Glomerular visceral epithelial cell (primary cell): ENCODE results near the gene NOTCH3.

Experiments used
- DNase-seq: peaks from one replicate; pipeline ENCODE4 v3.0.0-alpha.2; 2016; ENCODE audit errors: extremely low spot score

NOTCH3 gene

GRCh38 chr19:15161028-15161984, 39.5 kb downstream of the NOTCH3 start:
- peak; percentile 48 for DNase-seq

DNA sequence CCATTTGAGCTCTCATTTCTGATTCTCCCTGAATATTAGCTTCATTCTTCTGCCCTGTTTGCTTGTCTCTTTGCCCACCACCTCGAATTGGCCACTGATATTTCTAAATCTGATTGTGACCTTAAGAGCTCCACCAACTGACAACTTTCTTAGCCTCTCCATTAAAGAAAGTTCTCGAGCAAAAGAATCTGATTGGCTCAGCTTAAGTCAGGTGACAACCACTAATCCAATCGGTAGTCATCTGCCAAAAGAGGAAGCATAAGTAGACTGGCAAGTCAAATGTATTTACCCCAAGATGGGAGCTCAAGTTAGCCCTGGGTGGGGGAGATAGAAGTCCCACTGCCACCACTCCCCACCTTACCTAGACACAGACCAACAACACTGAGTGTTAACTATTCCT, 41.5 kb downstream of the NOTCH3 start:
- DNase-seq, result no peak

DNA sequence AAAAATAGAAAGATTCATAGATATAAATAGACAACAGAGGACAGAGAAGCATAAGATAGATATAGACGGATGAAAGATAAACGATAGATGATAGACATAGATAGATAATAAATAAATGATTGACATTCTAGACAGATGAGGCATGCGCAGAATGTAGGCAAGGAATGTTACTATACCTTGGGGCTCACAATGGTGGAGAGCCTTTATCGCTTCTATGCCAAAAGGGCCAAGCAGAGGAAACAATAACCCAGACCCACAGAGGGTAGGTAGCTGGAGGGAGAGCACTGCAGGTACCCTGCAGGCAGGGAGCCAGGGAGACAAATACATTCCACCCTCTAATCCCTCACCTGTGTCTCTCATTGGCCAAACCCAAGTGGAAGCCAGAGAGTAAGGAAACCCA, 44.4 kb downstream of the NOTCH3 start:
- no peak for DNase-seq

DNA sequence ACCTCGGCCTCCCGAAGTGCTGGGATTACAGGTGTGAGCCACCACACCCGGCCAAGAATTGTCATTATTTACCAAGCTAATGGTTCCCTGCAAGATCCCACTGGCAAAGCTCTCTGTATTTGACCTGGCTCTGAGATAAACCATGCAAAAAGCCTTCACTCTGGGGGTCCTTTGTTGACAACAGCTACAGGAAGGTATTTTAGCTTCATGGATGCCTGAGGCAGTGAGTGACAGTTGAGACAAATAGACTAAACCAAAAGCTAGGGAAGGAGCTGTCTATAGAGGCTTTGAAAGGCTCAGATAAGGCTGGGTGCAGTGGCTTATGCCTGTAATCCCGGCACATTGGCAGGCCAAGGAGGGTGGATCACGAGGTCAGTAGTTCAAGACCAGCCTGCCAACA, 45.5 kb downstream of the NOTCH3 start:
- DNase-seq, result no peak

- DNase-seq, result peak; percentile 18
Observed at GRCh38 chr19:15154002-15154612, 46.7 kb downstream of the NOTCH3 start.

DNA sequence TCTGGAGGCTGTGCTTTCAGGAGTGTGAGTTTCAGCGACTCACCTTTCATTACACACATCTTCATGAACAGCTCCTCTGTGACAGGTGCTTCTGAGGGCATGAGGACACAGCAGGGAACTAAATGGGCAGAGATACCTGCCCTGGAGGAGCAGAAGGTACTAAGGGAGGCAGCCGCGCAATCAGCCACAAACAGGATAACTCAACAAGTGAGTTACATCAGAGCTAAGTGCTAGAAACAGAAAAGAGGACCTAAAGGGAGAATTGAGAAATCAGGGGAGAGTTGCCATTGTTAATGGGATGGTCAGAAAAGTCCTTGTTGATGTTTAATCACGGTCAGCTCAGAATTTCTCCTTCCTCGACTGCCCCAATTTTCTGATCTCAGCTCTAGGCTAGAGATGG, 51.1 kb downstream of the NOTCH3 start:
- DNase-seq, result no peak

- no peak for DNase-seq
Observed at GRCh38 chr19:15147090-15147489, 53.7 kb downstream of the NOTCH3 start.

DNA sequence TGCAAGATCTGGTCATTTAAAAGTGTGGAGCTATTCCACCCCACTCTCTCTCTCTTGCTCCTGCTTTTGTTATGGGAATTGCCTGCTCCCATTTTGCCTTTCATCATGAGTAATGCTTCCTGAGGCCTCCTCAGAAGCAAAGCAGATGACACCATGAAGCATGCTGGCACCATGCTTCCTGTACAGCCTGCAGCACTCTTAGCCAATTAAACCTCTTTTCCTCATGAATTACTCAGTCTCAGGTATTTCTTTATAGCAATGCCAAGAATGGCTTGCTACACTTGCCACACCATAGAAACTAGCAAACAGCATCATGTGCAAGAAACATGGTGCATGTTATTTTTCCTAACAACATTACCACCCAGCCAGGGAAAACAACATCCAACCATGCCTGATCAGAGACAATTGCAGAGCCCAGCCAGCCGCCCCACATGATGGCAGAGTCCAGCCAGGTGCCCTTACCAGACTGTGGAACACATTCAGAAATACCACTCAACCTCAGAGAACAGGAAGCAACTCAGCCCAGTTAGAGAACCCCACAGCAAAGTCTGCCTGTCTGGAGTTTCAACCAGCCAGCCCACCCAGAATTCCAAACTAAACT, 56.6 kb downstream of the NOTCH3 start:
- no peak for DNase-seq

- no peak for DNase-seq
Observed at GRCh38 chr19:15142313-15142712, 58.5 kb downstream of the NOTCH3 start.

DNA sequence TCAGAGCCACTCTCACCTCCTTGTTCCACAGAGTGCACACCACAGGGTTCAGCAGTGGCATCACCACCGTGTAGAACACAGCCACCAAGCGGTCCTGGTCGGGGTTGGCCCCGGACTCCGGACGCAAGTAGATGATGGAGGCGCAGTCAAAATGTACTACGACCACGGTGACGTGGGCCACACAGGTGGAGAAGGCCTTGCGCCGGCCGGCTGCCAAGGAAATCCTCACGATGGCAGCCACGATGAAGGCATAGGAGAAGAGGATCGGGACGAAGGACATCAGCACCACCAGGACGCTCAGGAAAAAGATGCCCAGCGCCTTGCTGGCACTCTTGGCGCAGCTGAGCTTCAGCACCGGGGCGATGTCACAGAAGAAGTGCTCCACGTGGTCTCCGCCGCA, 59.7 kb downstream of the NOTCH3 start:
- no peak for DNase-seq

DNA sequence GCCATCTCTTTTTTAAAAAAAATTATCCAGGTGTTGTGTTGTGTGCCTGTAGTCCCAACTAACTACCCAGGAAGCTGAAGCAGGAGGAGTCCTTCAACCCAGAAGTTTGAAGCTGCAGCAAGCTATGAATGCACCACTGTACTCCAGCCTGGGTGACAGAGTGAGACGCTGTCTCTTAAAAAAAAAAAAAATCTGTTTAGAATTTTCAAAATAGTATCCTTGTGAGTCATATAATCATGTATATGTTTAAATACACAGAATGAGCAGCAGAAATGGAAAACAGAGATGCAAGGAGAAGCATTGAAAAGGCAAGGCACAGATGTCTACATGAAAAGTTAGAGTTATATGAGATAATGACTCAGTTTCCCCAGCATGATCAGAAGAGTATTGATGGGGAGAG, 62.4 kb downstream of the NOTCH3 start:
- no peak for DNase-seq

- no peak for DNase-seq
Observed at GRCh38 chr19:15137777-15138176, 63.0 kb downstream of the NOTCH3 start.

DNA sequence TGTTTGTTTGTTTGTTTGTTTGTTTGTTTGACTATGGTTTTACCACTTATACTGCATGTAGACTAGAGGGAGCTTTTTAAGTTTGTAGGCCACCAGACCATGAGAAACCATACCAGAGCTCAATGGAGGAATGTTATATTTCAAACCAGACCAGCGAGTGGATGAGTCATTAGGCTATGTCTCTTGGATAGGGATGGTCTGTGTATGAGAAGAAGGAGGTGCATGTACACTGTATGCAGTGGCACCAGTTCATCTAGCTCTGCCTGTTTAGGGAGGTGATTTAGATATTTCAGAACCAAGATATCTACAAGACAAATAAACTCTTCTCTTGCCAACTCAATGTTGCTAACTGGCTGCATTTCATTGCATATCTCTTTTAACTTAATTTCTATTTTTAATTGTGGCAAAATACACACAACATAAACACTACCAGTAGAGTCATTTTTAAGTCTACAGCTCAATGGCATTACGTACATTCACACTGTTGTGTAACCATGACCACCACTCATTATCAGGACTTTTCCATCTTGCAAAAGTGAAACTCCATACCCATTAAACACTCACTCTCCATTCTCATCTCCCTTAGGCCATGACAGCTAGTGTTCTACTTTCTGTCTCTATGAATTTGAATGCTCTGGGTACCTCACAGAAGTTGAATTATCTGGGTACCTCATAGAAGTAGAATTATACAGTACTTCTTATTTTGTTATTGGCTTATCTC, 64.4 kb downstream of the NOTCH3 start:
- no peak for DNase-seq

- peak; percentile 49 for DNase-seq
Observed at GRCh38 chr19:15129856-15130585, 70.8 kb downstream of the NOTCH3 start.

DNA sequence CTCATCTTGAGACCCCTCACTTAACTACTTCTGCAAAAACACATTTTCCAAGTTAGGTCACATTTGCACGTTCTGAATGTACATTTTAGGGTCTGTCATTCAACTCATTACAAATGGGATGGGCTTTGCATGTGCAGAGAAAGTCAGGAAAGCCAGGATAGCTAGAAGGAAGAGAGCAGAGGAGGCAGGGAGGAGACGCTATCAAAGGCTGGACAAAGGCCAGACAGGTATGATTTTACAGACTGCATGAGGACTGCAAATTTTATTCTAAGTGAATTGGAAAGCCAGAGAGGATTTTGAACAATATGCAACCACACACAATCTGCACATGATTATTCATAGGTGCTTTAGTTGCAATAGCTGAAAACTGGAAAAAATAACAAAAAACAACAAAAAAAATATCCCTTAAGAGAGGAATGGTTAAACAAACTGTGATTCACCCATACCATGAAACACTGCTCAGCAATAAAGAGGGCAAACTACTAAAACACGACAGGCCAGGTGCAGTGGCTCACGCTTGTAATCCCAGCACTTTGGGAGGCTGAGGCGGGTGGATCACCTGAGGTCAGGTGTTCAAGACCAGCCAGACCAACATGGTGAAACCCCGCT, 72.5 kb downstream of the NOTCH3 start:
- no peak for DNase-seq

- no peak for DNase-seq
Observed at GRCh38 chr19:15126131-15126910, 74.5 kb downstream of the NOTCH3 start.

- peak; percentile 99 for DNase-seq
Observed at GRCh38 chr19:15125232-15126067, 75.3 kb downstream of the NOTCH3 start.

DNA sequence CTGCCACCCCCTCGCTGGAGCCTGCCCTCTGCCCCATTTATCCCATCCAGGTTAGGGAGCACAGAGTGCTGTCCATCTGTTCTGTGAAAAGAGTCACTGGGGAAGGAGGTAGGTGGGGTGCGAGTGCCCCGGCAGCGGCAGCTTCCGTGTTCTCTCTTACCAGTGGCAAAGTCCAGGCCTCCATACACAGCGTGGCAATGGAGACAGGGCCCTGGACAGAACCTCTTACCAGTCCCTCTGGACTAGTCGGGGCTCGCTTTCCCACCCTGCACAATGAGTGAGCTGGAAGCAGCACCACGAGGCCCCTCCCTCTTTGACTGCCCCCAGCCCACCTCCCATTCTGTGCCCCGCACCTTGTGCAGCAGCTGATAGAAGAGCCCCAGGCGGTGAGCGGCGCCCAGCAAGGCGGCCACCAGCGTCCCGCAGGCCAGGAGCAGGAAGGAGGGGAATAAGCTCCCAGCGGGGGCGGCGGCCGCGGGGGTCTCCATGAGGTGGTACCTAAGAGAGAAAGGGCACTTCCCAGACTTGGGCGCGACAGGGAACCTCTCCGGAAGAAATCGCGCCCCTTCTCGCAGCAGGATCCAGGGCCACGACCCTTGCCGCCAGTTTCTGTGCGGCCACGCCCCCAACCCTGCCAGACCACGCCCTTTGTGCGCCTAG, 76.1 kb downstream of the NOTCH3 start:
- DNase-seq, result no peak

DNA sequence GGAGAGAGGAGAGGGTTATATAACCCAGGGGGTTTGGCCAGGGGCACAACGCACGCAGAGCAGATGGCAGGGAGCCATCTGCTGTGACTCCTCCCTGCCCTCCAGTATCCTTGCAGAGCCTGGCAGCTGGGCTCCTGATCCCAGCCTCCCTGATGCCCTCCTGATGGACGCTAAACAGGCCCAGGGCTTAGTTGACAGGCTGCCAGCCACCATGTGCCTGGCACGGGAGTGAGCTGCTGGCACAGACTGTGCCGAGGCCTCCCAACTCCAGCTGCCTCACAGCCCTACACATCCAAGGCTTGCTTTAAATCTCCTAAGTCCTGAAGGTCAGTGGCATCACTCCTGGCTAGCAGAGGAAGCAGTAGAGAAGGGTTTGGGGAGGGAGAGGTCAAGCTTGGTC, 76.9 kb downstream of the NOTCH3 start:
- DNase-seq, result no peak
